ENCODE results near the gene UBA1.

The UBA1 gene

GRCh38 chrX:47174846-47175587 is 18.6 kb upstream of the UBA1 start:
- ChIA-PET CTCF (no interaction called here), POLR2A (no interaction called here)
- DNase-seq (ENCODE audit: extremely low spot score), result no peak
- TF ChIP-seq, protein P1, sequence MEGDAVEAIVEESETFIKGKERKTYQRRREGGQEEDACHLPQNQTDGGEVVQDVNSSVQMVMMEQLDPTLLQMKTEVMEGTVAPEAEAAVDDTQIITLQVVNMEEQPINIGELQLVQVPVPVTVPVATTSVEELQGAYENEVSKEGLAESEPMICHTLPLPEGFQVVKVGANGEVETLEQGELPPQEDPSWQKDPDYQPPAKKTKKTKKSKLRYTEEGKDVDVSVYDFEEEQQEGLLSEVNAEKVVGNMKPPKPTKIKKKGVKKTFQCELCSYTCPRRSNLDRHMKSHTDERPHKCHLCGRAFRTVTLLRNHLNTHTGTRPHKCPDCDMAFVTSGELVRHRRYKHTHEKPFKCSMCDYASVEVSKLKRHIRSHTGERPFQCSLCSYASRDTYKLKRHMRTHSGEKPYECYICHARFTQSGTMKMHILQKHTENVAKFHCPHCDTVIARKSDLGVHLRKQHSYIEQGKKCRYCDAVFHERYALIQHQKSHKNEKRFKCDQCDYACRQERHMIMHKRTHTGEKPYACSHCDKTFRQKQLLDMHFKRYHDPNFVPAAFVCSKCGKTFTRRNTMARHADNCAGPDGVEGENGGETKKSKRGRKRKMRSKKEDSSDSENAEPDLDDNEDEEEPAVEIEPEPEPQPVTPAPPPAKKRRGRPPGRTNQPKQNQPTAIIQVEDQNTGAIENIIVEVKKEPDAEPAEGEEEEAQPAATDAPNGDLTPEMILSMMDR (IDR thresholded peaks at IDR 0.05; ENCODE audit: control extremely low read depth, extremely low read depth, low read depth, missing control alignments), result no peak

GRCh38 chrX:47175588-47175980 is 18.0 kb upstream of the UBA1 start:
- ChIA-PET CTCF (no interaction called here), POLR2A (no interaction called here)
- DNase-seq (ENCODE audit: extremely low spot score), result no peak
- TF ChIP-seq, protein P1 (IDR thresholded peaks at IDR 0.05; ENCODE audit: control extremely low read depth, extremely low read depth, low read depth, missing control alignments), result no peak

DNA sequence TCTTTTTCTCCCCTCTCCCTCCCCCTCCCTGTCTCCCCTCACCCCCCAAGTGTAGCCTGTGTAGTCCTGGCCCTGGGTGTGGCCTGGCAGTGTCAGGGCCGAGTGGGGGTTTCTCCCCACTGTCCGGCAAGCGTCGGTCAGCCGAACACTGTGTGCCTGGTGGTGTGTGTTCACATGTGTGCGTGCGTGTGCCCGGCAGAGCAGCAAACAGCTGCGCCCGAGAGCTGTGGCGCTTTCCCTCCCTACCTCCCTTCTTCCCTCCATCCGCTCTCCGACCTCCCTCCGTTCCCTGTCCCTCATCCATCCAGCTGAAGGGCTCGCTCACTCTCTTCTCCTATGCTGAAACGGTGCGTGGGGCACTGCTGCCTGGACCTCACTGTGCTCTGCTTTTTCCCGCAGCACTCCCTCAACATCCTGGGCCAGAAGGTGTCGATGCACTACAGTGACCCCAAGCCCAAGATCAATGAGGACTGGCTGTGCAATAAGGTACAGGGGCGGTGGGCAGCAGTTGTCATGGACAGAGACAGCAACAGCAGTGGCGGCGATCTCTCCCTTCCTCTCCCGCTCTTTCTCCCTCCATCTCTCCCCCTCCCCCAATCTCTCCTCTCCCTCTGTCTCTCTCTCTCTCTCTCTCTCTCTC is 17.4 kb upstream of the UBA1 start:
- no peak for DNase-seq (ENCODE audit: extremely low spot score)
- TF ChIP-seq, protein P1 (IDR thresholded peaks at IDR 0.05; ENCODE audit: control extremely low read depth, extremely low read depth, low read depth, missing control alignments), result no peak
- ChIA-PET CTCF (no interaction called here), POLR2A (no interaction called here)

DNA sequence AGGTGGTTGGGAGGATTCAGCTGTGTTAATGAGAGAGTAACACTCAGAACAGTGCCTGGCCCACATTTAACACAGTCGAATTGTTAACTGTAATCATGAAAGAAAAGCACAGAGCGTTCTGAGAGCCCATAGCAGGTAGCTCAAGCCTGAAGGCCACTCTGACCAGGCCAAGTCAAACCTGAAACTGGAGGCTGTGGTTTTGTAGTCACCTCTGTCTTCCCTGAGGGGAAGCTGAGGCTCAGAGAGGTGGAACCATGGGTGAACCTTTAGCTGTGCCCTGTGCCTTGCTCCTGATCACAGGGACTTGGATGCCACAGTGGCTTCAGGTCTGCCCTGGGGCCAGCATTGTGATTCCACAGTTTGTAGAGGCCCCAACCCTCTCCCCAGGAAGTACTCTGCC is 16.6 kb upstream of the UBA1 start:
- TF ChIP-seq, protein P1 (IDR thresholded peaks at IDR 0.05; ENCODE audit: control extremely low read depth, extremely low read depth, low read depth, missing control alignments), result no peak
- POLR2A ChIA-PET, result no interaction called here
- DNase-seq (ENCODE audit: extremely low spot score), result no peak
- CTCF ChIA-PET, result no interaction called here

DNA sequence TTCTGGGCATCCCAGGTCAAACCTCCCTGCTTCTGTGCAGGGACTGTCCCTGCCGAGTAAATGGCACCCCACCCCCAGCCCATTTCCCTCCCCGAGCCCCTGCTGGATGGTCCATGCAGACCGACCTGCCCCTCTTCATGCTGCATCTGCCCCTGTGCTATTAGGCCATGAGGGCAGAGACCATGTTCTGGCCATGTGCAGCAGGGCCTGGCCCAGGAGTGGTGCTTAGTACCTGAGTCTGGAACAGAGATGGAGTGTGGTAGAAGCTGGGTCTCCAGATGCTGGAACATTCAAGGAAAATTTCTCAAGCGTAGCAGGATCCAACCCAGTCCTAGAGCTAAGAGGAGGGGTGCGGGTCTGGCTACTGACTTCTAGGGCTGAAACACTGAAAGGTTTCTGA is 15.3 kb upstream of the UBA1 start:
- POLR2A ChIA-PET, result no interaction called here
- no peak for DNase-seq (ENCODE audit: extremely low spot score)
- CTCF ChIA-PET, result no interaction called here
- TF ChIP-seq, protein P1 (IDR thresholded peaks at IDR 0.05; ENCODE audit: control extremely low read depth, extremely low read depth, low read depth, missing control alignments), result no peak

DNA sequence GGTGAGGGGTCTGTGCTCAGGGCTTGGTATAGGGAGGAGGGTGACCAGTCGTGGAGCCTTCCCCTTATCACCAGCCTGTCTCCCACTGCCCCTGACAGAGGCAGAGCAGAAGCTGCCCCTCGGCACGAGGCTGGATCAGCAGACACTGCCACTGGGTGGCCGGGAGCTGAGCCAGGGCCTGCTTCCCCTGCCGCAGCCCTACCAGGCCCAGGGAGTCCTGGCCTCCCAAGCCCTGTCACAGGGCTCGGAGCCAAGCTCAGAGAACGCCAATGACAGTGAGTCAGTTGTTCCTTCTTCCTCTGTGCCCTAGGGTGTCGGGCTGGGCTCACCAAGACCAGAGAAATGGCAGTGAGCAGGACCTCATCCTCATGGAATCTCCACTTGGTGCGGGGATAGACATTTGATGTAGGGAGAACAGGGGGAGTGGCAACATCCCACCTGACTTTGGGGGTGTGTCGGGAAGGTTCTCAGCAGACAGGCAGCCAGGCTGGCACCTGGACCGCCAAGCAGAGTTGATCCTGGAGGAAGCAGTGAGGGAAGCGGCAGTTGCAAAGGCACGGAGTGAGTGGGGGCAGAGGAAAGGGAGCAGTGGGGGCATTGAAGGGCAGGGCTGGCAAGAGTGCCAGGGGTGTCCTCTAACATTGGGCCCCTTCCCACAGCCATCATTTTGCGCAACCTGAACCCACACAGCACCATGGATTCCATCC is 14.3 kb upstream of the UBA1 start:
- no peak for DNase-seq (ENCODE audit: extremely low spot score)
- POLR2A ChIA-PET, result no interaction called here
- TF ChIP-seq, protein P1 (IDR thresholded peaks at IDR 0.05; ENCODE audit: control extremely low read depth, extremely low read depth, low read depth, missing control alignments), result no peak

More for the DNA sequence above, 14.3 kb upstream of the UBA1 start:
- CTCF ChIA-PET, result no interaction called here

Measured in GM10248 (cell line).